Neural cell (in vitro differentiated cells): Measurements from ENCODE around the gene PPP1R12A.

Experiments
- CTCF ChIP-seq: fragments of 450-650 bp; IDR thresholded peaks from 2 replicates; pipeline ENCODE4 v1.5.1; 2014; ENCODE audit warnings: antibody characterized with exemption, mild to moderate bottlenecking, moderate library complexity; ENCODE audit not compliant: poor library complexity, severe bottlenecking
- EZH2 ChIP-seq: fragments of 200-600, 300-800 bp; shearing (Covaris generic), sonication (generic); IDR thresholded peaks from 2 replicates; pipeline ENCODE4 v1.6.1; 2014; ENCODE audit warnings: antibody characterized with exemption, low read length, borderline replicate concordance, mild to moderate bottlenecking; ENCODE audit not compliant: insufficient read depth, poor library complexity, severe bottlenecking
- MXI1 ChIP-seq: fragments of 450-650 bp; conservative IDR thresholded peaks from 2 replicates; pipeline ENCODE4 v1.6.1; 2014; ENCODE audit warnings: antibody characterized with exemption, mild to moderate bottlenecking; ENCODE audit not compliant: poor library complexity, severe bottlenecking
- POLR2AphosphoS5 ChIP-seq: IDR thresholded peaks from 2 replicates; pipeline ENCODE4 v1.6.1; 2012
- RAD21 ChIP-seq: fragments of 450-650 bp; conservative IDR thresholded peaks from 2 replicates; pipeline ENCODE4 v1.6.1; 2014; ENCODE audit warnings: antibody characterized with exemption, mild to moderate bottlenecking, moderate library complexity
- REST ChIP-seq: IDR thresholded peaks from 2 replicates; pipeline ENCODE4 v1.6.1; 2012; ENCODE audit warnings: borderline replicate concordance
- SMC3 ChIP-seq: fragments of 450-650 bp; conservative IDR thresholded peaks from 2 replicates; pipeline ENCODE4 v1.6.1; 2014; ENCODE audit warnings: antibody characterized with exemption, mild to moderate bottlenecking, moderate library complexity; ENCODE audit not compliant: poor library complexity
- TAF1 ChIP-seq: IDR thresholded peaks from 2 replicates; pipeline ENCODE4 v1.6.1; 2012; ENCODE audit warnings: low read depth

- TF ChIP-seq CTCF (no peak), MXI1 (no peak), REST (no peak), EZH2 (no peak), TAF1 (no peak), SMC3 (no peak), POLR2AphosphoS5 (no peak), RAD21 (no peak)
Measured at GRCh38 chr12:79982086-79983062, 47.5 kb upstream of the PPP1R12A start.
